Uterus (tissue), 2 donors: ENCODE results near the gene SETMAR.

ENCODE experiments used
- POLR2A ChIP-seq, 2 donors: fragments of 450-650 bp; IDR thresholded peaks; one replicate each; pipeline ENCODE4 v1.6.1; 2016; ENCODE audit warnings: antibody characterized with exemption in 2 of 2, mild to moderate bottlenecking in 1 of 2, moderate library complexity in 1 of 2
- TF ChIP-seq, protein P1 (sequence below), 4 experiments: fragments of 200-600 bp in 2 of 4; fragments of 450-650 bp in 2 of 4; sonication (generic) in 2 of 4; IDR thresholded peaks; one replicate each; pipeline ENCODE4 v1.5.1; 2016 to 2019; ENCODE audit warnings: antibody characterized with exemption in 4 of 4, mild to moderate bottlenecking in 2 of 4, moderate library complexity in 1 of 4

DNA sequence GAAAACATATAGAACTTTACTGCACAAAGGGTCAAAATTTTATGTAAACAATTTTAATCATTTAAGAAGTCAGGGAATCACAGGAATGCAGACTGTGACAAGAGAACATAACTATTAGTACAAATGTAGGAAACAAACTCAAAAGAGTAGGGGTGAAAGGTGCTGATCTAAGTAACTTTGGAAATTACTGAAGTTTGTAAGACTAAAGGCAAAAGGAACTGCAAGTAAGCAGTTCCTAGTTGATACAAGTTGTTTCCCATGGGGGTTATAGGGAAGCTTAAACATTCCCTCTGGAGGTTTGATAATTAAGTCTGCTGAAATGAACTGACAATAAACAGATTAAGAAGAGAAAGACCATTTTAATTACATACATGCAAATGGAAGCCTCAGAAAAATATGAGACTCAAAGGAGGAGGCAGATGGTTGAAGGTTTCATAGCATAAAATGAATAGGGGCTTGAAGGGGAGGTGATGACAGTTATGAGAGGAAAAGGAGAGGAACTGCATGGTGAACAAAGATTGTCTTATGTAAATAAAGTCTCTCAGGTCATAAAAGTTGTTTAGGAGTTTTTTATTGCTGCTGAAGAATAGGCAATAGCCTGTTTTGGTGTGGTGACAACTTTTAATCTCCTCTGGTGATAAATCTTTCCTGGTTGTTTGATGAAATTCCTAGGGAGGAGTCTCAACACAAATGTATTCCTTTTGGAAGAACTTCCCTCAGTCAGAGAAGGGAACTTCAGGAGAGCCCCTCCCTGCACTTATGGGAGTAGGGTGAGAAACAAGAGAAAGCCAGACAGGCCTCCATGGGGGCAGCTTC, 17.1 kb downstream of the SETMAR start:
- TF ChIP-seq, protein P1, sequence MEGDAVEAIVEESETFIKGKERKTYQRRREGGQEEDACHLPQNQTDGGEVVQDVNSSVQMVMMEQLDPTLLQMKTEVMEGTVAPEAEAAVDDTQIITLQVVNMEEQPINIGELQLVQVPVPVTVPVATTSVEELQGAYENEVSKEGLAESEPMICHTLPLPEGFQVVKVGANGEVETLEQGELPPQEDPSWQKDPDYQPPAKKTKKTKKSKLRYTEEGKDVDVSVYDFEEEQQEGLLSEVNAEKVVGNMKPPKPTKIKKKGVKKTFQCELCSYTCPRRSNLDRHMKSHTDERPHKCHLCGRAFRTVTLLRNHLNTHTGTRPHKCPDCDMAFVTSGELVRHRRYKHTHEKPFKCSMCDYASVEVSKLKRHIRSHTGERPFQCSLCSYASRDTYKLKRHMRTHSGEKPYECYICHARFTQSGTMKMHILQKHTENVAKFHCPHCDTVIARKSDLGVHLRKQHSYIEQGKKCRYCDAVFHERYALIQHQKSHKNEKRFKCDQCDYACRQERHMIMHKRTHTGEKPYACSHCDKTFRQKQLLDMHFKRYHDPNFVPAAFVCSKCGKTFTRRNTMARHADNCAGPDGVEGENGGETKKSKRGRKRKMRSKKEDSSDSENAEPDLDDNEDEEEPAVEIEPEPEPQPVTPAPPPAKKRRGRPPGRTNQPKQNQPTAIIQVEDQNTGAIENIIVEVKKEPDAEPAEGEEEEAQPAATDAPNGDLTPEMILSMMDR (IDR thresholded peaks at IDR 0.05) = no peak
- no peak for TF ChIP-seq POLR2A (IDR thresholded peaks at IDR 0.05)
